Right atrium auricular region (tissue), 2 donors: ENCODE measurements around the gene ZNF154. TPM values are rescaled to one million over a fixed set of nuclear protein-coding genes. Genes with fewer than 3 reads are reported as not detected.

Source experiments
- DNase-seq: peaks from one replicate; pipeline ENCODE4 v3.0.0-alpha.2; 2019; ENCODE audit warnings: low spot score
- H3K27ac ChIP-seq, 2 donors: fragments of 200-600 bp; sonication (generic); 1 replicate in 1 of 2; 2 replicates in 1 of 2; pipeline ENCODE4 v1.5.1; 2016 to 2019
- H3K27me3 ChIP-seq, 2 donors: fragments of 200-600 bp; sonication (generic); one replicate each; pipeline versions ENCODE4 v1.5.1 to v1.6.0; 2017 to 2019
- H3K36me3 ChIP-seq: fragments of 200-600 bp; sonication (generic); one replicate; pipeline ENCODE4 v1.5.1; 2016
- H3K4me1 ChIP-seq, 2 donors: fragments of 200-600 bp; sonication (generic); one replicate each; pipeline versions ENCODE4 v1.5.1 to v1.6.0; 2017 to 2019
- H3K4me3 ChIP-seq, 2 donors: fragments of 200-600 bp; sonication (generic); 1 replicate in 1 of 2; 2 replicates in 1 of 2; pipeline ENCODE4 v1.5.1; 2017 to 2019; ENCODE audit warnings: mild to moderate bottlenecking in 1 of 2, moderate library complexity in 1 of 2
- H3K9me3 ChIP-seq, 2 donors: fragments of 200-600 bp; sonication (generic); one replicate each; pipeline ENCODE4 v1.5.1; 2019
- CTCF ChIP-seq, 2 donors: fragments of 200-600 bp; sonication (generic); IDR thresholded peaks; one replicate each; pipeline ENCODE4 v1.5.1; 2019; ENCODE audit warnings: antibody characterized with exemption in 2 of 2
- total RNA-seq, 2 donors: library from RNA; depleted of rRNA; stranded (reverse); fragments of >200 nt; gene quantifications; one replicate each; pipeline ENCODE4 v1.1.0, GENCODE V29; 2016

The ZNF154 gene
- total RNA-seq, 2 donors from 2014 or later: 2.8 to 3.3 TPM

GRCh38 chr19:57672466-57672865 is 36.5 kb downstream of the ZNF154 start:
- DNase-seq: no peak
- no peaks in the 10 kb centered on the region for H3K9me3 ChIP-seq
- TF ChIP-seq CTCF (IDR thresholded peaks at IDR 0.05): no peak
- H3K4me3 ChIP-seq: no peak overlapping the region
- no peaks in the 10 kb centered on the region for H3K36me3 ChIP-seq
- no peaks in the 10 kb centered on the region for H3K27me3 ChIP-seq
- no peak overlapping the region for H3K27ac ChIP-seq
- no peaks in the 10 kb centered on the region for H3K4me1 ChIP-seq

GRCh38 chr19:57671124-57671895 is 37.7 kb downstream of the ZNF154 start:
- Histone ChIP-seq H3K27me3 (no peaks in the 10 kb centered on the region), H3K4me1 (no peaks in the 10 kb centered on the region), H3K4me3 (no peak overlapping the region), H3K9me3 (no peaks in the 10 kb centered on the region), H3K36me3 (no peaks in the 10 kb centered on the region), H3K27ac (no peak overlapping the region)
- no peak for TF ChIP-seq CTCF (IDR thresholded peaks at IDR 0.05)
- no peak for DNase-seq

- H3K36me3 ChIP-seq: no peaks in the 10 kb centered on the region
- no peak for TF ChIP-seq CTCF (IDR thresholded peaks at IDR 0.05)
- H3K27ac ChIP-seq: no peak within 1 kb of the TSS
- no peak for DNase-seq
- no peak within 1 kb of the TSS for H3K4me3 ChIP-seq
- peaks cover 0 to 8% of the 10 kb centered on the region in 2 donors for H3K4me1 ChIP-seq
- H3K9me3 ChIP-seq: no peaks in the 10 kb centered on the region
- no peaks in the 10 kb centered on the region for H3K27me3 ChIP-seq
Observed at GRCh38 chr19:57668635-57669034, 40.4 kb downstream of the ZNF154 start, which contains the start of gene ZSCAN4. ZSCAN4 (plus strand) TSS chr19:57668935; CDS start chr19:57676146, 7,211 bp downstream.

- no peak overlapping the region for H3K4me3 ChIP-seq
Observed at GRCh38 chr19:57667228-57667627, 41.8 kb downstream of the ZNF154 start.

GRCh38 chr19:57665261-57665806 is 43.7 kb downstream of the ZNF154 start:
- Histone ChIP-seq H3K36me3 (no peaks in the 10 kb centered on the region), H3K27ac (peak overlapping the region in 1 of 2 donors; percentile 82)

More at GRCh38 chr19:57667228-57667627, 41.8 kb downstream of the ZNF154 start:
- no peak for DNase-seq
- Histone ChIP-seq H3K4me1 (peaks cover 0 to 8% of the 10 kb centered on the region in 2 donors), H3K9me3 (no peaks in the 10 kb centered on the region), H3K36me3 (no peaks in the 10 kb centered on the region), H3K27ac (no peak overlapping the region), H3K27me3 (no peaks in the 10 kb centered on the region)
- no peak for TF ChIP-seq CTCF (IDR thresholded peaks at IDR 0.05)

More at GRCh38 chr19:57665261-57665806, 43.7 kb downstream of the ZNF154 start:
- no peak for TF ChIP-seq CTCF (IDR thresholded peaks at IDR 0.05)
- Histone ChIP-seq H3K4me1 (peaks cover 0 to 8% of the 10 kb centered on the region in 2 donors), H3K27me3 (no peaks in the 10 kb centered on the region), H3K9me3 (no peaks in the 10 kb centered on the region), H3K4me3 (no peak overlapping the region)
- no peak for DNase-seq
